Stimulated activated CD4-positive, alpha-beta T cell treated with anti-CD3 and anti-CD28 coated beads, Interleukin-1b, Interleukin-23, amount 100 ng/mL, for 1 hour (primary cell): ENCODE results near the gene WDFY4.

Source experiments
- DNase-seq, 2 donors: peaks; one replicate each; pipeline ENCODE4 v3.0.0-alpha.2; 2020; ENCODE audit warnings: low read depth in 2 of 2

WDFY4 gene

DNA sequence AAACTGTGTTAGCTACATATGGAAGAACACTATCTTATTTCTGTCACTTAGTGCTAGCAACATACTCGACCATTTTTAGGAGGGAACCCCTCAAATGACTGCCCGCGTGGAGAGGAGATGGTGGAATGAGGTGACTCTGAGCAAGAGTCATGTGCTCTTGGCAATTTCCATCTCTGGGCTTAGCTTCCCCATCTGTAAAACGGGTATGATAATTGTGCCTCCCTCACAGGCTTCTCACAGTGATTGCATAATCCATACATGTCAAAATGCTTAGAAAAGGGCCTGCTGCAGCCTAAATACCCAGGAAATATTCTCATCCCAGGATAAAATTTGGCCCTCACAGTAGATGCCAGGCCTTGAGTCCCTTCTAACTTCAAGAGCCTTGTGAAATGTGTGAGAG is 86.6 kb downstream of the WDFY4 start:
- no peak for DNase-seq

DNA sequence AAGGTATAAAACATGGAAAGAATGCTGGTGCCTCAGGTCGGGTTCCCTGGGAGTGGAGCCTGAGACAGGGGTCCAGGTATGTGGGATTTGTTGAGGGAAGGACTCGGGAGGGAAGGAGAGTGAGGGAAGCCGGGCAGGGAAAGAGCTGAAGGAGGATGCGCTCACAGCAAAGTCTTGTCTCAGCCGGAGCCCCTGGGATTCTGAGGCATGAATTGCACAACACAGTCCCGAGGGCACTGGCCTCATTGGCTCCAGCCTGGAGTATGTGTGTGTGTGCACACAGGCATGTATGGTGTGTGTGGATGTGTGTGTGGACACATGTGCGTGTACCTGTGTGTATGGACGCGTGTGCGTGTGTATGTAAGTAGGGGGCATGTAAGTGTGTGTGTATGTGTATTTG is 87.4 kb downstream of the WDFY4 start:
- DNase-seq = no peak

DNA sequence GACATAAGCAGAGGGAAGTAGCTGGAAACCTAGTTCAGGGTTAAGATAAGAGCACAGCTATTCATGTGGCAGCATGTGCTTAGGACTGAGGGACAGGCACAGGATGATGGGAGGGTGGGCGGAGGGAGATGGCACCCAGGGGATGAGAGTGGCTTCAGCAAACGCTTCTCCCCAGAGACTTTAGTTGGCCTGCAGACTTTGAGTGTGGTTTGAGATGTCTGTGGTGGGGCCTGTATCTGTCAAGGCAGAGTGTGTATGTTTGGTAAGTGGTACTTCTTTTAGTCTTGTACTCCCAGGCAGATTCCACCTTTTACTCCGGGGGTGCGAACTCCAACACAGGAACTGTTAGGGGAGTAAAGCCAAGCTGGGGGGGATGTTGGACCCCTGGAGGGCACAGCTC is 88.9 kb downstream of the WDFY4 start:
- no peak for DNase-seq

DNA sequence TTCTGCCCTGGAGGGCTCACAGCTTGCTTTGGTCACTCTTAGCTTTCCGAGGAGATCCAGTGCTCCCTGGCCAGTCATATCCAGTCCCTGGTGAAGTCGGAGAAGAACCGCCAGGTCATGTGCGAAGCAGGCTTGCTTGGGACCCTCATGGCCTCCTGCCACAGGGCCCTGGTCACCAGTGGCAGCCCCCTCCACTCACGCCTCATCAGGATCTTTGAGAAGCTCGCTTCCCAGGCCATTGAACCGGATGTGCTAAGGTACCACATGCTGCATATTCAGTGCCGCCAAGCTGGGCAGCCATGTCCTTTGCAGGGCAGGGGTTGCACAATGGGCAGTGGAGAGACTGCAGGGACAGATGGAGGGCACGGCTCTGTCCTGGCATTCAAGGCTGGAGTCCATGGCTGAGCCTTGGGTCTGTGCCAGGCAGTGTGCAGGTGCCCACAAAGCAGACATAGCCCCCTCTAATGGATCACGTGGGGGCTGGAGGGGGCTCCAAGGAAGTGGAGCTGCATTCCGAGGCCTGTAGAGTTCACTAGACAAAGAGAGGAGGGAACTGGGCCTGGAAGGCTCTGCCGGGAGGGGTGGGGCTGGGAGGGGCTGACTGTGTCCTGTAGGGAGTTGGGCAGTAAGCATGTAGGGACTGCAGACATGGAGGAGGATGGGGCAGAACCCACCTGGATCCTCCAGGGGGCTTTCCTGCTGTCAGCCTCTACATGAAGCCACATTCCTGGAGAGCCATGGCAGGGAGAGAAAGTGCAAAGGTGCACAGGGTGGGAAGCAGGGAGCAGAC is 89.9 kb downstream of the WDFY4 start:
- no peak for DNase-seq

DNA sequence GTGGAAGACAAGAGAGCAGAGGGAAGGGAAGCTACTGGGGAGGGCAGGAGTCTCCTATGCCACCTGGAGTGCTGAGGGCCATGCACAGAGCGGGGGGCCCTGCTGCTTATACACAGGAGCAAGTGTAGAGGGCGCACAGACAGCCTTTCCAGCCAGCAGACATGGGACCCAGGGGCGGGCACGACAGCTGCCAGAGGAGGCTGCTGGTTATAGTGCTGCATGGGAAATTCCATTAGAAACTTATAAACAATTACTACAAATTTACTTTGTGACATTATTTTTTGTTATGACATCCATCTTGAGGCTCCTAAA is 90.5 kb downstream of the WDFY4 start:
- DNase-seq = no peak

DNA sequence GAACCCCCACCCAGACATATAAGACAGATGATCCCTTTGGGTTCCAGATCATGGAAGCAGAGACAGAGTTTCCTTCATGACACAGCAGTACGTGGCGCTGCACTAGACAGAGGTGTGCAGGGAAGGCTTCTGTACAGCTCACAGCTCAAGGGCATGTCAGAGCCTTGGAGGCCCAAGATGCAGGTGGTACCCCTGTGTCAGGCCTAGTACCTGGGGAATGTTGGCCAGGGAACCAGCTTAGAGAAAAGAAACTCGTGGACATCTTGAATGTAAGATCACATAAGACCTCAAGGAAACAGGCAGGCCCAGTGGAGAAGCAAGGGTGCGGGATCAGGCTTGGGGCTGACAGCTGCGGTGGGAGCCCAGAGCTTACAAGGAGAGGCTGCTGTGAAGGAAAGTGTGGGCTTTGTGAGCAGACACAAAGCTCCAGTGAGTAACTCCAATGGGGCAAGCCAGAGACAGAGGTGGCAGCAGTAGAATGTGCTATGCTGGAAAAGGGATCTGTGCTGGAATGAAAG is 91.4 kb downstream of the WDFY4 start:
- DNase-seq = no peak

DNA sequence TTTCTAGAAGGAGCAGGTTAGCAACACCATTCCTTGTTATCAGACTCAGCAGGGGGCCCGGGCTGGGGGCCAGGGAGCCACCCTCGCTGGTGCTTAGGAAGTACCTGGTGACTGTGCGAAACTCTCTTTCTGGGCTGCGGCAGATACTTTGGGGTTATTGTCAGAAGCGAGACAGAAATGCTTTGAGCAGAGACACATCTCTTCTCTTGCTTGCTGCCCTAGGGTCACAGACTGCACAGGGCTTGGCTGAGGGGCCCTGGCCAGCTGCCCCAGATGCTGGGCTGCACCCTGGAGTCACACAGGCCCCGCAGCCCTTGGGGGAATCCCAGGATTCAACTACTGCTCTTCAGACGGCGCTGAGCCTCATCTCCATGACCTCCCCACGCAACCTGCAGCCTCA is 91.9 kb downstream of the WDFY4 start:
- no peak for DNase-seq

DNA sequence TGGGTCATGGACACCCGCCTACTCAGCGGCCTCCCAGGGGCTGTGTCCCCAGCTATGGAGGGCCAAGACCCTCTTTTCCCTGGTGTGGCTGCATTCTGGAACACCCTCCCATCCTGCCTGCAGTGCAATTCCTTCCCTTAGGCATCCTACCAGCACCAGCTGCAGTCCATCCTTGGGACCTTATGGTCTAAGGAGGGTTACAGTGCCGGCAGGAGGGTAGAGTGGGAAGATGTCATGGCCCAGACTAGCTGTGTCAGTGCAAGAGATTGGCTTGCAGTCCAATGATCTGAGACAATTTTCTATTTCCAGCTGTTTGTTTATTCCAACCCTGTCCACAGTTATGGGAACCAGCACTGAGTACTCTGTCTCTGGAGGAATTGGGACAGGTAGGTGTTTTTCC is 92.4 kb downstream of the WDFY4 start:
- DNase-seq = no peak

DNA sequence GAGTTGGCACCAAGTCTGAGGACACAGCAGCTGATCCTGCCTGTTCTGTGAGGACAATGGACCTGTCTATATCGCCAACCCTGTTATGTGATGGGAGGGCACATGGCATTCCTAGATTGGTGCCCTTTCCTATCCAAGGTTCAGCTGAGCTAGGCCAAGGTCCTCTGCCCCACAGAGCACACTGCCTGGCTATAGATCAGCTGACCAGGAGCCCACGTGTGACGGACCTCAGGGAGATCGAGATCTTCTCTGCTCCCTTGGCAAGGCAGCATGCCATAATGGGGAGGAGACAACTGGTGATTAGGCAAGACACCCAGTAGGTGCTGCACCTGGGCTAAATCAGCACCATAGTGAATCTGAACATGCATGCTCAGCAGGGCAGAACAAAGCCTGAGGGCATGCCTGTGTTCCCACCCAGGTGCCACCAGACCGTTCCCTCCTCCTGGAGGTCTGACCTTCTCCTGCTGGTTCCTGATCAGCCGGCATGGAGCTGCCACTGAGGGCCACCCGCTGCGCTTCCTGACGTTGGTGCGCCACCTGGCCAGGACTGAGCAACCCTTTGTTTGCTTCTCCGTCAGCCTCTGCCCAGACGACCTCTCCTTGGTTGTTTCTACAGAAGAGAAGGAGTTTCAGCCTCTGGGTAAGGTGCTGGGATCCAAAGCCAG is 93.7 kb downstream of the WDFY4 start:
- DNase-seq = no peak

DNA sequence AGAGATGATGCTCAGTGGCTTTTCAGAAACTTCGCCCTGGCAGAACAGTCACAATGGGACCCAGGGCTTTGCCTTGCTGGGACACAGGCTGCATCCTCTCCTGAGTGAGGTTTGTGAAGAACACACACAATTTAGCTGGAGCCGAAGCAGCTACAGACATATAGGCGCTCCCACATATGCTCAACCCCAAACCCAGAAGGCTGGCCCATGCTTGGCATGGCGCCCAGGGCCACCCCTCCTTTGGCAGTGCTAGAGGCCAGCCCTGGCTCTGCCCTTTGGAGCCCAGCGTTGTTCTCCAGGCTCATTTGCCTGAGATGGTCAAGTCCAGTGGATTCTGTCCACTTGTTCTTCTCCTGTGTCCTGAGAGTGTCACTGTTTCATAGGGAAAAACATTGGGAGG is 94.4 kb downstream of the WDFY4 start:
- DNase-seq = no peak

DNA sequence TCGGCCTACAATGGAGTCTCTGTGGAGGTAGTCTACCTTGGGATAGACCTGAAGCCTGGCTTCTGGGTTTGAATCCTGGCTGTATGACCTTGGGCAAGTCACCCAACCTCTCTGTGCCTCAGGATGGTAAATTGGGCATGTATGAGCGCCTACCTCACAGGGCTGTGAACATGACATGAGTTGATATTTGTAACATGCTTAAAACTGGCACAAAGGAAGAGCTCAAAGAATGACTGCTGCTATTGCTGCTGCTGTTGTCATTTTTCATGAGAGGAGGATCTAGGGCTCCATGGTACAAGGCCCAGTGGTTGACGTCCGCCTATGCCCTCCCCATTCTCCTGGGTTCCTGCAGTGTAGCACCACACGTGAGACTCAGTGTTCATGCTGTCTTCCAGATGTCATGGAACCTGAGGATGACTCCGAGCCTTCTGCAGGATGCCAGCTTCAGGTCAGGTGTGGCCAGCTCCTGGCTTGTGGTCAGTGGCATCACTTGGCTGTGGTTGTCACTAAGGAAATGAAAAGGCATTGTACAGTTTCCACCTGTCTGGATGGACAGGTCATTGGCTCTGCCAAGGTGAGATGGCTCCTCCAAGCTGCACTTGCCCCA is 95.0 kb downstream of the WDFY4 start:
- no peak for DNase-seq

DNA sequence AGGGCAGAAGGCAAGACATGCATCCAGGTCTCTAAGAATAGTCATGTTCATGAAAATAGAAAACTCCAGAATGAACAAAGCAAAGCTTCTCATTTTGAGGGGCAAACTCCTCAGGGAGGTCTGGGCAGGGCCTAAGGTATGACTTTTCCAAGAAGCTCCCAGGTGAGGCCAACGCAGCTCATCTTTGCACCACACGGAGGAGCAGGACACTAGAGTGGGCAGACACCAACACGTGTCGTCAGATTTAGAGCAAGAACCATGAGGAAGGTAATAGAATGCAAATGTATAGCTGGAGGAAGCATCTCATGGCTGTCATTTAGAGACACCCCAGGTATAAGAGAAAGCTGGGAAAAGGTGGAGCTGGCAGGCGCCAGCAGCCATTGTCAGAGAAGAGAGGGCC is 95.7 kb downstream of the WDFY4 start:
- DNase-seq = no peak

DNA sequence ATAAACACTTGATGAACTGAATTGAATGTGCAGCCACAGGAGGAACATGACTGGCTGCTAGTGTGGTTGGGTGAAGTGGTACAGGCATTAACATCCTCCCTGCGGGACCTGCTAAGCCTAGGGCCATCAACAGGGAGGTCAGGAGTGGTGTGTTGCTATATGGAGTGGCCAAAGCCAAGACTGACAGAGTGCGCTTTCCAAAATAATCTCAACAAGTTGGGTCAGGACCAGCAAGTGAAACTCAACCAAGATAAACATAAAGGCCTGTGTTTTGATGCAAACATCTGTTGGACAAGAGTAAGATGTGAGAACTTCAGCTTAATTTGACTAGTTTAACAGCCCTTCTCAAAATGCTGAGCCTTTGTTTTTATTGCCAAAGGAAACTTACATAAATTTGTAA is 97.7 kb downstream of the WDFY4 start:
- no peak for DNase-seq

DNA sequence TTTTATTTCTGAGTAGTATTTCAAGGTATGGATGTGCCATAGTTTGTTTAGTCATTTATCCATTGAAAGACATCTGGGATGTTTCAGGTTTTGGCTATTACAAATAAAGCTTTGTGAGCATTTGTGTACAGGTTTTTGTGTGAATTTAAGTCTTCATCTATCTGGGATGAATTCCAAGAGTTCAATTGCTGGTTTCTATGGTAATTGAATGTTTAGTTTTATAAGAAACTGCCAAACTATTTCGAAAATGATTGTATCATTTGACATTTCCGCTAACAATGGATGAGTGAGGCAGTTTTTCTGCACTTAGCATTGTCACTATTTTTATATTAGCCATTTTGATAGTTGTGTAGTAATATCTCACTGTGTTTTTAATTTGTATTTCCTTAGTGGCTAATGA is 99.4 kb downstream of the WDFY4 start:
- DNase-seq = no peak

DNA sequence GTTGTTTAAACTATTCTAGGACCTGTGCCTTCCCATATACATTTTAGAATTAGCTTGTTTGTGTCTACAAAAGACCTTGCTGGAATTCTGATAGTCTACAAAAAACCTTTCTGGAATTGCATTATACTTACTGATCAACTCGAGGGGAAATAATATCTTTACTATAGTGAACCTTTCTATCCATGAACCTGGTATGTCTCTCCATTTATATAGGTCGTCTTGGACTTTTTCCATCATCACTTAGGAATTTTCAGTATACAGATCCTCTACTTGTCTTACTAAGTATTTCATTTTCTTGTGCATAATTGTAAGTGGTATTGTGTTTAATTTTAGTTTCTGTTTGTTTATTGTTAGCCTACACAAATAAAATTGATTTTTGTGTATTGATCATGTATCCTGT is 101.1 kb downstream of the WDFY4 start:
- DNase-seq = no peak

DNA sequence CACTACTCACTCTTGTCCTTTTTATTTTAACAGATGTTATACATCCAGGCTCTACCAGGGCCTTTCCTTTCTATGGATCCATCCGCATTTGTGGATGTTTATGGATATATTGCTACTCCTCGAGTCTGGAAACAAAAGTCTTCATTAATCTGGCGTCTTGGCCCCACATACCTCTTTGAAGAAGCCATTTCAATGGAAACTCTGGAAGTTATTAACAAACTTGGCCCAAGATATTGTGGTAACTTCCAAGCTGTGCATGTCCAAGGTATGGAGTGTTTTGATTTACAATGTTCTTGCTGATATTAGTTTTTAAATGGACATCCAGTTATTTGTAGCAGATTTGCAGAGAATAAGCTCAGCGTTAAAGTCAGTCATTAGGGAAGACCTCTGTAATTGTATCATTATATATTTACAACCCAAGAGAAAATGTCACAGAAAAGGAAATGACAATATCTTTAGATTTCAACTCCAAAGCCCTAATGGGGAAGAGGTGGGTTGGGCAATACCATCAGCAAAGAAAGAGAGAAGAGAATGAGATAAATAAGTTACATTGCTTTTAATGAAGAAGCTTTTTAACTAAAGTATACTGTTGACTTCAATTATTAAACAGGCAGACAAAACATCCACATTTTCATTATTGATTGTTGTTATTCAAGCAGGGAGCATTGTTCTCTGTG is 102.1 kb downstream of the WDFY4 start:
- no peak for DNase-seq

DNA sequence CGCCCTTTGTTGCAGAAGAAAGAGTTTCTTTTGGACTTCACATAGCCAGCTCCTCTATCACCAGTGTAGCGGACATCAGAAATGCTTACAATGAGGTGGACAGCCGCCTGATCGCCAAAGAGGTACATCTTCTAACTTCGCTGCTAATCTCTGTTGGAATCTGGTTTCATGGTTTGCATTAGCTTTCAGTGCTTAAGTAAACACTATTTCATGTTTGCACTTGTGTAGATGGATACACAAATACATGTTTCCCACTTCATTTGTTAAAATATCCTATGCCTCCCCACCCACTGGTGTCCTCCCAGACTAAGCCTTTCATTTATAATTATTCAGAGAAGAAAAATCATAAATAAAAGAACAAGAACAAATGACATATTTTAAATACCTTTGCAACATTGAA is 103.9 kb downstream of the WDFY4 start:
- DNase-seq = no peak

DNA sequence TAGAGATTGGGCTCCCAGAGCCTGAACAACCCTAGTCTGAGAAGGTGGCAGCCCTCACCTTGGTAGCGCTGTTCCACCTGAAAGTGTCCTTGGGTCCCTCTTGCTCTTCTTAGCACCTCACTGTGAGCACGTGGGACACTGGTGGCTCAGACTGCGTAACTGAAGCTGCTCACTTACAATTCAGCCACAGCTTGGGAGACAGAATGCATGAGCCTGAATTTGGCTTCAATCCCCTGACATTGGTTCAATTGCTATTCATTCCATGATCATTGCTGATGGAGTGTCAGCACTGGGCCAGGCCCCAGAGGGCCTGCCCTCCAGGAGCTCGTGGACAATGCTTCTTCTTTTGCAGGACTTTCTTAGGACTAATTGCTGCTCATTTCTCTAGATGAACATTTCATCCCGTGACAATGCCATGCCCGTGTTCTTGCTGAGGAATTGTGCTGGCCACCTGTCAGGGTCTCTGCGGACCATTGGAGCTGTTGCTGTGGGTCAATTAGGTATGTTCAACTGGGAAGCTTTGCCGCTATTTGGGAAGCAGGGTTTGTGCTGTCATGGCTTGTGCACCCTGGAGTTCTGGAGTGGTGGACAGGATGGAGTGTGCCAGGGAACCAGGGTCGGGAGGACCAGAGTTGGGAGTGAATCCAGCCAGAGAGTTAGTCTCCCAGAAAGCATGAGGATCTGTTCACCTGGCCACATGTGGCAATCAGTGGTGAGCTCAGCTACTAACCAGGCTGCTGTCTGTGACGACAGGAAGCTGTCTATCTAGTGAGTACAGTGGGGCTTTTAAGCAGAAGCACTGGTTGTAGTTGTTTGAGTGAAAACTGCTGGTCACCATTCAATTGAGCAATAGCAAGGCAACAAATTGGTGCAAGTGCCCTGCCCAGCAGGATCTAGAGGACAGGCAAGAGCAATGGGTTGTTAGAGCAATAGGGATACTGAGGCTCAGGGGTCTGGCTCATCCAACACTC is 105.1 kb downstream of the WDFY4 start:
- no peak for DNase-seq

DNA sequence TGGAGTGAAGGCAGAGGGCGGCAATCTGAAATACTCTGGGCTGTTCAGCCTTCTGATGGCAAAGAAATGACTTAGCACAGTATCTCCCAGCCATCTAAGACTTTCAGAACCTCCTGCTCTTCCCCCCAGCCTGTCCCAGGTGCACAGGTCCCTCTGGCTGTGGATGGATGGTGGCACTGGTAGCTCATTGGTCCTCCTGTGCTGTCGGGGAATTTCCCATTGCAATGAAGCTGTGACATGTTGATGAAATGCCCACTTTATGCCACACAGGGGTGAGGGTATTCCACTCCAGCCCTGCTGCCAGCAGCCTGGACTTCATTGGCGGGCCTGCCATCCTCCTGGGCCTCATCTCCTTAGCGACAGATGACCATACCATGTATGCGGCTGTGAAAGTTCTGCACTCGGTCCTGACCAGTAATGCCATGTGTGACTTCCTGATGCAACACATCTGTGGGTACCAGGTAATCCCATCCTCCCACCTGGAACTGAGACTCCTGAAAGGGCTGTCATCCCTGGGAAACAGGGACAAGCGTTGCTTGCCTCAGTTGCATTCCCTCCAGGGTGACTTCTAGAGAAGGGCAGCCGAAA is 105.9 kb downstream of the WDFY4 start:
- no peak for DNase-seq

DNA sequence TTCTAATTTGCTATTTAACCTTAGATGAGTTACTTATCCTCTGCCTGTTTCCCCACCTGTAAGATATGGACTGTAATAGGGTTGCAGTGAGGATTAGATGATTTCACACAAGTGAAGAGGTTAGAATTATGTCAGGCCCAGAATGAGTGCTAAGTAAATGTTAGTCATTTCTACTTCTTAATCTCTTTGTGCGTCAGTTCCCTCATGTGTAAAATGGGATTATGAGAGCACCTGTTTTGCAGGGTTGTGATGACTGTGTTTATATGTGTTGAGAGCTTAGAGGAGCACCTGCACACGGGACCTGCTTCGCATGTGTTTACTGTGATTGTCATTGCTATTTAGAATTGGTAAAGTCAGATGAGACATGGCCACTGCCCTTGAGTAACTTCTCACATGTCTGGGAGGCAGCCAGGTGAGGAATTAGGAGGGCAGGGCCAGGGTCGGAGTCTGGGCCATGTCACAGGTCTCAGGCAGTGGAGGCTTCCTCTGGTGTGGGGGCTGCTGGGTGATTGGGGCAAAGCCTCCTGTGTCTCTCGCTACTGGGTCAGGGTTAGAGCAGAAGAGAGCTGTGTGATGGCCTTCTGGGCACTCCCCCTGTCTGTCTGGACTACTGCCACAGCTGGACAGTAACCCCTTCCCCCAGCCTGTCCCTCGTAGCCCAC is 106.7 kb downstream of the WDFY4 start:
- no peak for DNase-seq

DNA sequence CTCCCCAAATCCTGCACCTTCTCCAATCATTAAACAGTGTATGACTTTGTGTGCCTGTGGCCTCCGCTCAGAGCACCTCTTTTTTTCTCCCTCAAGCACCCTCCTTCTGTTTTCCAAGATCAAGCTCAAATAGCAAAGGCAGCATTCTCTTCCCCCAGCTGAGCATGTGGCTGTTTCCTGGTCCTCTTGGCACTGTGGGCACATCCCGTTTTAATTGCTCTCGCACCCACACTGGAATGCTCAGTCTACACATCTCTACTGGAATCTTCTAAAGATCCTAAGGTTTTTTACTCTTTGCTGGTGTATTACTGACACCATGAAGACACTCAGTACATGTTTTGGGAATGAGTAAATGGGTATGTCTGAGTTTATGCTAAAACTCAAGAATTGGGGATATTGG is 107.4 kb downstream of the WDFY4 start:
- DNase-seq = no peak
